Measurements from ENCODE around the gene CIT. TPM values are rescaled to one million over a fixed set of nuclear protein-coding genes. Genes with fewer than 3 reads are reported as not detected.
"Not testable (repeated sequence)": the region's sequence is repeated elsewhere in the genome, so short reads cannot be mapped to it uniquely, and the experiment has no call there.

CIT gene
- total RNA-seq, 1 donor from 2014 or later = 4.4 TPM

DNA sequence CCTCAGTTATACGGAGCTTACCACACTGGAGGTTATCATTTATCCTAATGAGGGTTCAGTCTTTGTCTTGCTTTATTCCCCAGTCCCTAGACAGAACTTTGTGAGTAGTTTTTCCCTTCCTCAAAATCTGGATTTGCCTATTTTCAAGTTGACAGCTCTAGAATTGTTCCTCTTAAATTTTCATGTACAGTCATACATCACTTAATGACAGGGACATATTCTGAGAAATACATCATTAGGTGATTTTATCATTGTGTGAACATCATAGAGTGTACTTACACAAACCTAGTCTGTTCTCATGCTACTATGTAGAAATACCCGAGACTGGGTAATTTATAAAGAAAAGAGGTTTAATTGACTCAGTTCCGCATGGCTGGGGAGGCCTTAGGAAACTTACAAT is 206.1 kb downstream of the CIT start:
- DNase-seq = no peak

GRCh38 chr12:119669744-119670472 is 207.2 kb downstream of the CIT start:
- DNase-seq = no peak

DNA sequence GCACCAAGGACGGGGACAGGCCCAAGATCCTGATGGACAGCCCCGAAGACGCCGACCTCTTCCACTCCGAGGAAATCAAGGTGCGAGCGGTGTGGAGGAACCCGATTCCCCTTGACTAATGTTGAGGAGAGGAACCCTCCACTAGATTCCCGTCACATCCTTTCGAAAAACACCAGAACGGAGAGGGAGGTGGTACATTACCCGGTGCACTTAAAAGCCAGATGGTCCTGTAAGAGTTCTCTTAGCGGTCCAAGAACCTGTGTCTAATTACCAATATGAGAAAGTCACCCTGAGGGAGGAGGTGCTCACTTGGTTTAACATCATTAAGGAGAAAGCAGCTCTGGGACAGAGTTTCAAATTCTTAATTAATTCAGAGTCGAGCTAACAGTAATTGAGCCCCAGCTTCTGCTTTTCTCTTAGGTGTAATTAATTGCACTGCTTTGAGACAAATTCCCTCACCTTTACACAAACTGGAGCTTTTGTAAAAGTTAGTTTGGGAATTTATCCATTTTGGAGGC is 208.7 kb downstream of the CIT start:
- peak; percentile 49 for DNase-seq

GRCh38 chr12:119667577-119668323 is 209.4 kb downstream of the CIT start, which contains the start of gene PRKAB1:
PRKAB1 (plus strand) TSS chr12:119668133; CDS start chr12:119668245, 112 bp downstream.
- peak; percentile 98 for DNase-seq

GRCh38 chr12:119666900-119667576 is 210.1 kb downstream of the CIT start:
- no peak for DNase-seq

GRCh38 chr12:119666226-119666795 is 210.8 kb downstream of the CIT start:
- DNase-seq = no peak

GRCh38 chr12:119665164-119665929 is 211.8 kb downstream of the CIT start:
- DNase-seq = no peak

DNA sequence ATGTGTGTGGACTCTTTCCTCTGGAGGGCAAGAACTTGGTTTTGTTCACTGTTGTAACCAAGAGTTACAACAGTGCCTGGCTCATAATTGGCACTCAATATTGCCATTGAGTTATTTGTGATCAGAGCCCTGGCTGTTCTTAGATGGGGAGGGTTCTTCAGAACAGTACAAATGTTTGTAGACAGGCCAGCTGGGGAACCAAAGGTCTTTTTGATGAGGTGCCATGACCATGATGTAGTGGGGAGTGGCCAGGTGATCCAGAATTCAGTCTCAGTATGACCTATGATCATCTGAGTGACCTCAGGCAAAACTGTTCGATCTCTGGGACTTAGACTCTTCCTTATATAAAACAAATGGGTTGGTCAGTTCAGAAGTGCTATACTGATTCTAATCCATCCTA is 212.5 kb downstream of the CIT start:
- DNase-seq = no peak

GRCh38 chr12:119661882-119662281 is 215.2 kb downstream of the CIT start:
- DNase-seq = no peak

DNA sequence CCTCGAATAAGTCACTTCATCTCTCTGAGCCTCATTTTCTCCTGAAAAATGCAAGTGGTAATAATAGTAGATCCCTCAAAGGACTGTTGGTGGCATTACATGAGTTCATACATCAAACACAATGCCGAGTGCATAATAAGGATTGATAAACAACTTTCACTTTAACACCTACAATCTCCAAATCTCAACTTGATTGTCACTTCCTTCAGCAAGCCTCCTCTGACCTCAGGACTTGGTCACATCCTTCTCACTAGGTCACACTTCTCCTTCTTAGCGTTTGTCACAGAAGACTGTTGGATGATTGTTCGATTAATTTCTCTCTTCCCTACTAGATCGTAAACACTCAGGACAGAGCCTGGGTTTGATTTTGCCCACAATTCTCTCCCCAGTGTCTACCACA is 217.0 kb downstream of the CIT start:
- no peak for DNase-seq

GRCh38 chr12:119659289-119659897 is 217.7 kb downstream of the CIT start:
- DNase-seq = peak; percentile 64

DNA sequence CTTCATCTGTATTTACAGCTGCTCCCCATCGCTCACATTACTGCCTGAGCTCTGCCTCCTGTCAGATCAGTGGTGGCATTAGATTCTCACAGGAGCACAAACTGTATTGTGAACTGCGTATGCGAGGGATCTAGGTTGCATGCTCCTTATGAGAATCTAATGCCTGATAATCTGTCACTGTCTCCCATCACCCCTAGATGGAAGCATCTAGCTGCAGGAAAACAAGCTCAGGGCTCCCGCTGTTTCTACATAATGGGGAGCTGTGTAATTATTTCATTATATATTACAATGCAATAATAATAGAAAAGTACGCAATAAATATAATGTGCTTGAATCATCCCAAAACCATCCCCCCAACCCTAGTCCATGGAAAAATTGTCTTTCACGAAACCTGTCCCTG is 219.0 kb downstream of the CIT start:
- peak; percentile 51 for DNase-seq

DNA sequence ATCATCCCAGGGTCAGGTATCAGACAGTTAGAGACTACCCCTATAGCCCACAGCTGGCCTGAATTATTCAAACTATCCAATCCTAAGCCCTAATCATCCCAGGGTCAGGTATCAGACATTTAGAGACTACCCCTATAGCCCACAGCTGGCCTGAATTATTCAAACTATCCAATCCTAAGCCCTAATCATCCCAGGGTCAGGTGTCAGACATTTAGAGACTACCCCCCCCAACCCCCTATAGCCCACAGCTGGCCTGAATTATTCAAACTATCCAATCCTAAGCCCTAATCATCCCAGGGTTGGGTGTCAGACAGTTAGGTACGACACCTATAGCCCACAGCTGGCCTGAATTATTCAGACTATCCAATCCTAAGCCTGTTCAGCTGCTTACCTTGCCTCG is 220.1 kb downstream of the CIT start:
- DNase-seq = not testable (repeated sequence)

GRCh38 chr12:119652665-119653064 is 224.5 kb downstream of the CIT start:
- no peak for DNase-seq

DNA sequence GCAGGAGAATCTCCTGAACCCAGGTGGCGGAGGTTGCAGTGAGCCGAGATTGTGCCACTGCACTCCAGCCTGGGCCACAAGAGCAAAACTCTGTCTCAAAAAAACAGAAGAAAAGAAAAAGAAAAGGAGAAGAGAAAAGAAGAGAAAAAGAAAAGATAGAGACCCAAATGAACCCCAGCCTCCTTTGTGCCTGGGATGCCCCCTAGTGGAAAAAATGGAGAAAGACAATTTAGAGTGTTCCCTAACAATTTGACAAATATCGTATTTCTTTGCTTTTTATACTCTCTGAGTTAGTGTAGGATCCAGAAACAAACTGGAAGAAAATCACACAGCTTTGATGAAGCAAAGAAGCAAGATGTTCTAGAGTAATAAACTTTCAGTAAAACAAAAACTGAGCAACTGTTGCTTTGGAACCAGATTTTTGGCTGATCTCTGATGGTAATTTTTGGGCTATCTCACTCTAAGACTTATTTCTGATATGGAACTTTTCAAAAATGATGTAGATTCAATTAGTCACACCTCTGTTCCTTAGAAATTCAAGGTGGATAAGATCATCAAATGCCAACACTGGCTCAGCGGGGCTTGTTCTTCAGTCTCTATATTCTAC is 227.8 kb downstream of the CIT start:
- peak; percentile 38 for DNase-seq

DNA sequence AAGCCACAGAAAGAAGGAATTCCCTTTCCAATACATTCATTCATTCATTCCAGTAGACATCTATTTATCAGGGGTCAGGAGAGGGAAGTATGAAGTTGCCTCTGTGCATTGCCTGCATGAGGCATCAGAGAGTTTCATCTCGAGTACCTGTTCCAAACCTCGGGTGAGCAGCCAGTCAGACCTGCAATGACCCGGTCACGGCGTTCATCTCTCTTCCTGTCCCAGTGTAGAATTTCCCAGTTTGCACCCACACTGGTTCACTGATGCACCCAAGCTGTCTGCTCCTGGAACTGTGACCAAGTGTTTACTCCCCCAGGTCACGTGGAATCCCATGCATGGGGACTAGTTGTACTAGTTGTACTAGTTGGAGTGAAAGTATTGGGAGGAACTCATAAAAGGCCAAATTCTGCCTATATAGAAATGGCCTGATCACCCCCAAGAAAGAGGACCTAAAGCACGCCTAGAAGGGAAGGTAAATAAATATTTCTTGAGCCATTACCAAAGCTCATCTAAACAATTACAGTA is 231.5 kb downstream of the CIT start:
- no peak for DNase-seq

DNA sequence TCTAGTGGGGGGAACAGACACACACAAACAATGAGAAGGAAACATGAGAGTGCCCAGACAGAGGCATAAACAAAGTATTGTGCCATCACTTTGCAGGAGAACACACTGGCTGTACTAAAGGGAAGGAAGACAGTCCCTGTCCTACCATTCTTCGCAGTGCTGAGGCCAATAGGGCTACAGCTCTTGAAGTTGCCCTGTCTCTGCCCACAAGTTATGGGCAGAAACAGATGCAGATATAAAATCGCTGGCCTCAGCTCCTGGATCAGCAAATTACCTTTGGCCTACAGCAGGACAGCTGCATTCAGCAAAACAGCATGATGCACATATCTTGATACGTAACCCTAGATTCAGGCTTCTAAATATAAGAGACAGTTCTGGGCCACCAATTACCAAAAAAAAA is 232.2 kb downstream of the CIT start:
- no peak for DNase-seq

DNA sequence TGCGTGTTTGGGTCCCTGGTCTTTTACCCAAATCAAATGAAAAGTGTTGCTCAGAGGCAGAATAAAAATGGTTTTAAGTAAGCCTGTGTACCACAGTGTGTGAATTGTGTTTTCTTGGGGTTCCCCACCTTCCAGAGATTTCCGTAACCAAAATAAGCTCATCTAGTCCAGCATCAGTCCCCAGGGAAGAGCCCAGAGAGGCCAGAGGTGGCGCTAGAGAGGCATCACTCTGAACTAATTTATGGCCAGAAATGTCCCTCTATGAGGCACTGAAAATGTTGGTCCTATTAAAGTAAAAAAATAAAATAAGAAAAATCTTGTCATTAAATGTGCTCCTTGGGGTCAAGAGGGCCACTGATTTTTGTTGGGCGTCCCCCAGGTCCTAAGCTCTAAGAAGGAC is 234.1 kb downstream of the CIT start:
- DNase-seq = no peak
